Testis (tissue), 3 donors: ENCODE measurements around the gene LSM14A. TPM values are rescaled to one million over a fixed set of nuclear protein-coding genes. Genes with fewer than 3 reads are reported as not detected.

Source experiments
- DNase-seq: peaks from one replicate; pipeline ENCODE4 v3.0.0-alpha.2; 2019
- H3K27ac ChIP-seq, 2 donors: fragments of 200-600 bp; sonication (generic); one replicate each; pipeline ENCODE4 v1.5.1; 2019
- H3K27me3 ChIP-seq: fragments of 200-600 bp; sonication (generic); one replicate; pipeline ENCODE4 v1.5.1; 2019
- H3K36me3 ChIP-seq: fragments of 200-600 bp; sonication (generic); one replicate; pipeline ENCODE4 v1.5.1; 2017; ENCODE audit warnings: low read depth; ENCODE audit errors: missing control alignments
- H3K4me1 ChIP-seq: fragments of 200-600 bp; sonication (generic); one replicate; pipeline ENCODE4 v1.5.1; 2019
- H3K4me3 ChIP-seq, 2 donors: fragments of 200-600 bp; sonication (generic); one replicate each; pipeline ENCODE4 v1.5.1; 2017 to 2019
- H3K9me3 ChIP-seq: fragments of 200-600 bp; sonication (generic); one replicate; pipeline ENCODE4 v1.5.1; 2017
- POLR2A ChIP-seq: fragments of 450-650 bp; IDR thresholded peaks from one replicate; pipeline ENCODE4 v1.6.1; 2017; ENCODE audit warnings: antibody characterized with exemption, mild to moderate bottlenecking, moderate library complexity
- whole genome bisulfite sequencing, 2 donors: methylation state at CpG; one replicate each; pipeline ENCODE4 v1.1.5; 2018; 5-methylcytosine and 5-hydroxymethylcytosine counted together
- intact Hi-C: fragments of 100-400 bp; cut with DNase I; formaldehyde crosslinking; loops from one replicate; pipeline ENCODE4 v1.15.1; 2023; ENCODE audit warnings: low total_unique reads
- polyA plus RNA-seq: library from polyadenylated mRNA; stranded (reverse); fragments of 350-450 nt; fragmentation: Illumina TruSeq; extraction: RNeasy Lipid Tissue Mini Kit (QIAGEN cat#74804); gene quantifications from one replicate; pipeline ENCODE4 v1.2.3, GENCODE V29; 2014; ENCODE audit warnings: low read depth, low replicate concordance; ENCODE audit not compliant: insufficient read depth
- total RNA-seq, 2 donors: library from RNA; depleted of rRNA; stranded (reverse); fragments of >200 nt; gene quantifications; one replicate each; pipeline ENCODE4 v1.2.3, GENCODE V29; 2016
- TF ChIP-seq, protein P1 (sequence below), 3 experiments: fragments of 450-650 bp in 2 of 3; fragments of 200-600 bp in 1 of 3; sonication (generic) in 1 of 3; IDR thresholded peaks; one replicate each; pipeline ENCODE4 v1.5.1; 2016 to 2019; ENCODE audit warnings: antibody characterized with exemption in 3 of 3, mild to moderate bottlenecking in 2 of 3, moderate library complexity in 1 of 3

Gene LSM14A
- total and polyA plus RNA-seq, 3 donors from 2014 or later, result 122 to 192 (median 174) TPM

DNA sequence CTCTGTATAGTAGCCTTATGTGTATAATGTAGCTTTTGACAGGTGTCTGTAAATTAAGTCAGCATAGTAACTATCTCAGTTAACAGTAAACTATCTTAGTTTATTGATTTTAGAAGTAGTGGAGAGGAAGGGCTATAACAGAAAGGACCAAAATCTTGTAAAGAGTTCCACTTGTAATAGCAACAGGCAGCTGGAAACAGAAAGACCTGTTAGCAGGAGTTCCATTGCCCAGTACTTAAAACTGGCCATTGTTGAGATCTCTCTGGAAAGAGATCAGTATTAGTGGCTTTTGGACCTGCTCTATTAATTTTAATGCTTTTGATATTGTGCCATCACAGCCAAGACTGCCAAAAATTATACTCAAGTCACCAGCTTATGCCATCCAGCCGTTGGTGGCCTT is 50.1 kb downstream of the LSM14A start:
- Histone ChIP-seq H3K27ac (no peak overlapping the region), H3K9me3 (no peaks in the 10 kb centered on the region), H3K4me3 (no peak overlapping the region), H3K27me3 (no peaks in the 10 kb centered on the region), H3K4me1 (peaks cover 3% of the 10 kb centered on the region), H3K36me3 (no peaks in the 10 kb centered on the region)
- TF ChIP-seq POLR2A, result no peak
- TF ChIP-seq, protein P1, sequence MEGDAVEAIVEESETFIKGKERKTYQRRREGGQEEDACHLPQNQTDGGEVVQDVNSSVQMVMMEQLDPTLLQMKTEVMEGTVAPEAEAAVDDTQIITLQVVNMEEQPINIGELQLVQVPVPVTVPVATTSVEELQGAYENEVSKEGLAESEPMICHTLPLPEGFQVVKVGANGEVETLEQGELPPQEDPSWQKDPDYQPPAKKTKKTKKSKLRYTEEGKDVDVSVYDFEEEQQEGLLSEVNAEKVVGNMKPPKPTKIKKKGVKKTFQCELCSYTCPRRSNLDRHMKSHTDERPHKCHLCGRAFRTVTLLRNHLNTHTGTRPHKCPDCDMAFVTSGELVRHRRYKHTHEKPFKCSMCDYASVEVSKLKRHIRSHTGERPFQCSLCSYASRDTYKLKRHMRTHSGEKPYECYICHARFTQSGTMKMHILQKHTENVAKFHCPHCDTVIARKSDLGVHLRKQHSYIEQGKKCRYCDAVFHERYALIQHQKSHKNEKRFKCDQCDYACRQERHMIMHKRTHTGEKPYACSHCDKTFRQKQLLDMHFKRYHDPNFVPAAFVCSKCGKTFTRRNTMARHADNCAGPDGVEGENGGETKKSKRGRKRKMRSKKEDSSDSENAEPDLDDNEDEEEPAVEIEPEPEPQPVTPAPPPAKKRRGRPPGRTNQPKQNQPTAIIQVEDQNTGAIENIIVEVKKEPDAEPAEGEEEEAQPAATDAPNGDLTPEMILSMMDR (IDR thresholded peaks at IDR 0.05), result no peak
- WGBS, 2 donors, result 61 to 67% methylated on average over 1 of the region's 1 CpG
- intact Hi-C loops, result no loop called here
- DNase-seq, result no peak

DNA sequence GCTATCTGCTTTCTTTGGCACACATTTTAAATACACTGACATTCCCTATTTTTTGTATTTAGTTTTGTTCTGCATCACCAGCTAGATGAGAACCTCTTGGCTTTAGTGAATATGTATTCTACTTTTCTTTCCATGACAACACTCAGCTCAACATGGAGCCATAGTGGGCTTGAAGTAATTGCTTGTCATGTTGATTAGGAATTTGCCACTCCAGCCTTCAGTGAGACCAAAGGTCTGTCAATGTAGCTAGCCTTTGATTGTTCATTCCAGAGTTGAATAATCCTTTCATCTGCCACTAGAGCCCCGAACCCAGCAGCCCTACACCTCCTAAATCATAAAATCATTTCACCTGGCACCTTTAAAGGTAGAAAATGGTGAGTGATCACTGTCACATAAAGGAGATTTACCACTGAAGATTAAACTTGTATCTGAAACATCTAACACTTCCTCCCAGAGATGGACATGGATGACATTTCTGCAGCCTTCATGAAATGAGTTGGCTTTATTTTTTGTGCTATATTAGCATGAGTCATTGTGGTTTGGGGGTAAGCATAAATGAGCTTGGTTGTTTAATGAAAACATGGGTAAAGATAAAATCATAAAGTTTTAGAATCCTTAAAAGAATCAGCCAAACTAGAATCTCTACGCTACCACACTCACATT is 52.8 kb downstream of the LSM14A start:
- Histone ChIP-seq H3K9me3 (no peaks in the 10 kb centered on the region), H3K27ac (no peak overlapping the region), H3K4me1 (no peaks in the 10 kb centered on the region), H3K36me3 (no peaks in the 10 kb centered on the region), H3K4me3 (no peak overlapping the region), H3K27me3 (no peaks in the 10 kb centered on the region)
- DNase-seq, result no peak
- intact Hi-C loops, result no loop called here
- TF ChIP-seq, protein P1 (IDR thresholded peaks at IDR 0.05), result no peak
- no peak for TF ChIP-seq POLR2A
- 88 to 92% methylated on average over 2 of the region's 2 CpGs for WGBS, 2 donors

DNA sequence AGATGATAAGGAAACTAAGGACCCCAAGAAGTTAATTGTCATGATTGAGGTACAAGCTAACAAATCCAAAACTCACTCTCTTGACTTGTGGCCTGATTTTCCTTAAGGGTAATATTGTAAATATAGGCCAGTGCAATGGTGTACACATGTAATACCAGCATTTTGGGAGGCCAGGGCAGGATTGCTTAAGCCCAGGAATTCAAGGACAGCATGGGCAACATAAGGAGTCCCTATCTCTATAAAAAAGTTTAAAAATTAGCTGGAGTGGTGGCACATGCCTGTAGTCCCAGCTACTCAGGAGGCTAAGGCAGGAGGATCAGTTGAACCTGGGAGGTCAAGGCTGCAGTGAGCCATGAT is 53.3 kb downstream of the LSM14A start:
- Histone ChIP-seq H3K4me1 (no peaks in the 10 kb centered on the region), H3K36me3 (no peaks in the 10 kb centered on the region), H3K9me3 (no peaks in the 10 kb centered on the region), H3K27me3 (no peaks in the 10 kb centered on the region), H3K4me3 (no peak overlapping the region), H3K27ac (no peak overlapping the region)
- DNase-seq, result no peak
- TF ChIP-seq, protein P1 (IDR thresholded peaks at IDR 0.05), result no peak
- no peak for TF ChIP-seq POLR2A
- intact Hi-C loops, result no loop called here

DNA sequence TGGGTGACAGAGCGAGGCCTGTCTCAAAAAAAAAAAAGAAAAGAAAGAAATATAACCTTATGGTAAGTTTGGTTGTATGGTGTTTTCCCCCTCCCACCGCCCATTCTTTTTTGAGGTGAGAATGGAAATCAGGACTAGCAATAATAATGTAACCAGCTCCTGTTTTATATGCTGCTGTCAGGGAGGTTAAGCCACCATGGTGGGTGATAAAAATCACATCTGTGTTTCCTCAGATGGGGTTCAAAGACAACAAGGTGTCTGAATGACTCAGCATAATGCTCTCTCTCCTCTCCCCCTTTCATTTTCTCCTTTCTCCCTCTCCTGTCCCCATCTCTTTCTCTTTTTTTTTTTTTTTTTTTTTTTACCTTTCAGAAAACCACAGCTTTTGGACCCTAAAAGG is 53.7 kb downstream of the LSM14A start:
- no peaks in the 10 kb centered on the region for H3K9me3 ChIP-seq
- intact Hi-C loops, result no loop called here
- TF ChIP-seq POLR2A, result no peak
- TF ChIP-seq, protein P1 (IDR thresholded peaks at IDR 0.05), result no peak
- no peak overlapping the region for H3K4me3 ChIP-seq
- no peaks in the 10 kb centered on the region for H3K36me3 ChIP-seq
- no peak overlapping the region for H3K27ac ChIP-seq
- no peaks in the 10 kb centered on the region for H3K27me3 ChIP-seq
- no peaks in the 10 kb centered on the region for H3K4me1 ChIP-seq
- WGBS, 2 donors, result 94 to 98% methylated on average over 2 of the region's 2 CpGs
- DNase-seq, result no peak

DNA sequence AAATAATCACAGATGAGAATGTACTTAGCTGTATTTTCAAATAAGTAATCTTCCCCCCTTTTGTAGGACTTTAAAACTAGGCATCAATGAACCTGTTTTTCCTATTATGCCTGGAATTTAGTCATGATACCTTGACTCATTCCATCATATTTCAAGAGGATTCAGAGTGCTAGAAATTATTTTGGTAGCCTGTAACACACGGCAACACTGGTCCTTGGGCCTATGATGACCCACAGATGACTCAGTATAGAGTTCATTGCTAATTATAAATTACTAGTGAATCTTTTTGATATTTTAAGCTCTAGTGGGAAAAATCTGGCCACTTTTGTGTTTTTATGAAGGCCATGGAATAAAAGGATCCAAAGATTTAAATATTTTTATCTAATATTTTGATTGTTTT is 56.0 kb downstream of the LSM14A start:
- H3K27ac ChIP-seq, result no peak overlapping the region
- intact Hi-C loops, result no loop called here
- no peak for TF ChIP-seq POLR2A
- TF ChIP-seq, protein P1 (IDR thresholded peaks at IDR 0.05), result no peak

More for the DNA sequence above, 56.0 kb downstream of the LSM14A start:
- H3K27me3 ChIP-seq, result no peaks in the 10 kb centered on the region
- no peak overlapping the region for H3K4me3 ChIP-seq
- H3K36me3 ChIP-seq, result no peaks in the 10 kb centered on the region
- no peak for DNase-seq
- H3K4me1 ChIP-seq, result peaks cover 3% of the 10 kb centered on the region
- H3K9me3 ChIP-seq, result no peaks in the 10 kb centered on the region
- 45 to 71% methylated on average over 1 of the region's 1 CpG for WGBS, 2 donors
